ENCODE data around the gene CFD. TPM values are rescaled to one million over a fixed set of nuclear protein-coding genes. Genes with fewer than 3 reads are reported as not detected.
"Not testable (repeated sequence)": the region's sequence is repeated elsewhere in the genome, so short reads cannot be mapped to it uniquely, and the experiment has no call there.

CFD gene
- total and polyA plus RNA-seq, 5 donors = 221 to 869 (median 388) TPM

DNA sequence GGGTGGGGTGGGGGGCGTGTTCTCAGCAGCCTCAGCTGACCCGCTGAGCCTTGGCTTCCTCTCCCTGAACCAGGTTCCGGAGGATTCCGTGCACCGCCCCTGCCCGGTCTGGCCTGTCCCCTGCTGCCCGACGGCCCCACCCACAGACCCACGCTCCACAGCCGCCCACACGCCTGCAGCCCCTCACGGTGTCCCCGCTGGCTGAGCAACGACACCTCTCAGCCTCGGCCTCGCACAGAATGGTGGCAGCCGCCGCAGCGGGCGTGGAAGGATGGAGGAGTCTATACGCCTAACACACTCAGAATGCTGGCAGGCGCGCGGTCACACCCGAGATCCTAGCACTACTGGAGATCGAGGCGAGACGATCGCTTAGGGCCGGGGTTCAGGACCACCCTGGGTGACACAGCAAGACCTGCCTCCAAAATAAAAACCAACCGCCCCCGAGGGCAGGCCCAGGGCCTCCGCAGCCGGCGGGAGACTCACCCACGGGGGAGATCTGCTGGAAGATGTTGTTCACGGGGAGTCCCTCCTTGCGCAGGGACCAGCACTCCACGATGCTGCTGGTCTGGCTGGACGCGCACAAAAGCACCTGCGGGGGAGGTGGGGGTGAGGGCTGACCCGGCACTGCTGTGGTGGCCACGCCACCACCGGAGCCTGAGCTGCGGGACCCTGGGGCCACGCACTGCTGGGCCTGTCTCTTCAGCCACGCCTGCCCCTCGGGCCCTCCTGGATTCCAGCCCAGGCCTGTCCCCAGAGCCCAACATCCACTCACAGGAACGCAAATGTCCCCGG is 25.2 kb downstream of the CFD start:
- Histone ChIP-seq H3K9me3 (ENCODE audit: control insufficient read depth, low read length) (no peaks in the 10 kb centered on the region), H3K4me3 (ENCODE audit: low read length) (no peak overlapping the region), H3K27me3 (ENCODE audit: control insufficient read depth, insufficient read depth) (no peaks in the 10 kb centered on the region), H3K27ac (ENCODE audit: low read length) (no peak overlapping the region), H3K4me1 (ENCODE audit: control insufficient read depth, insufficient read depth, low read length) (no peaks in the 10 kb centered on the region)
- WGBS = 93% methylated on average over 51 of the region's 51 CpGs
- intact Hi-C loops (cut with DNase I) = no loop called here
- ATAC-seq = no peak
- peak in 2 of 3 donors; percentile 41 to 49 for DNase-seq

DNA sequence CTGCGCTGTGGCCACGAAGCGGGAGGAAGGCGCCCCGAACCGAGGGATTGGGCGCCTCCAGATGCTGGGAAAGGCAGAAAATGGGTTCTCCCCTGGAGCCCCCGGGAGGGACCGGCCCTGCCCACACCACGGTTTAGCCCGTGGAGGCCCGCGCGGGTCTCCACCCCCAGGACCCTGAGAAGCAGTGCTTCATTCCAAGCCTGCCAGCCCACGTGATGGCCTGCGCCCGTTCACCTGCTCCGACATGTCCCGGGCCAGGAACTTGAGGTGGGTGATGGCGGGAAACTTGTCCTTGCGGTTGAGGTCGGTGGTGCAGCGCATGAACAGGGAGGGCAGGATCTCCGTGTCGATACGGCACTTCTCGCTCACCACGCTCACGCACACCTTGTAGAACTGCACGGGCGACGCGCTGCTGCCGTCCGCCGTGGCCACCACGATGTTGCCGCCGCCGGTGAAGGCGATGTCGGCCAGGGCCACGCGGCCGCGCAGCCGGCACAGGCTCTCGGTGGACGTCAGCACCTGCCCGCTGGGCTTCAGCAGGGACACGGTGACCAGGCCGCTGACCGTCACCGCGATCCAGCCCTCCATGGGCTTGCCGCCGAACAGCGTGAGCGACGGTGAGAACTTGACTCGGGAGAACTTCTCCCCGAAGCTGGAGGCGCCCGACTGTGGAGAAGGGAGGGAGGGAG is 26.2 kb downstream of the CFD start:
- Histone ChIP-seq H3K9me3 (ENCODE audit: control insufficient read depth, low read length) (no peaks in the 10 kb centered on the region), H3K27me3 (ENCODE audit: control insufficient read depth, insufficient read depth) (no peaks in the 10 kb centered on the region), H3K4me1 (ENCODE audit: control insufficient read depth, insufficient read depth, low read length) (no peaks in the 10 kb centered on the region), H3K27ac (ENCODE audit: low read length) (no peak overlapping the region), H3K4me3 (ENCODE audit: low read length) (no peak overlapping the region)
- WGBS = 96% methylated on average over 64 of the region's 64 CpGs
- no peak for ATAC-seq
- intact Hi-C loops (cut with DNase I) = no loop called here
- DNase-seq = peak in 1 of 3 donors; percentile 46

DNA sequence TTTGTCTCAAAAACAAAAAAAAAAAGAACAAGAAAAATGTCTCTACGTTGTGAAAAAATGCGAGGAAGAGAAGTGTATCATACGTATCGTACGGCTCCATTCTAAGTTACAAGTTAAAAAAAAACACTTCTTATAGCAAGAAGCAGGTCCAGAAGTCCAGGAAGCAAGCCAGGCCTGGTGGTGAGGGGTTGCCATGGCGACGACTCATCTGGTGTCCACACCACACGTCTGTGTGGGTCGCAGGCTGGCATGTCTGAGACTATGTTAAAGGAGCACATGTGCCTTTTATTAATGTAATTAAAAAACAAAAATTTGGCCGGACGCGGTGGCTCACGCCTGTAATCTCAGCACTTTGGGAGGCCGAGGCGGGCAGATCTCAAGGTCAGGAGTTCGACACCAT is 27.6 kb downstream of the CFD start:
- intact Hi-C loops (cut with DNase I) = no loop called here
- Histone ChIP-seq H3K27me3 (ENCODE audit: control insufficient read depth, insufficient read depth) (no peaks in the 10 kb centered on the region), H3K27ac (ENCODE audit: low read length) (no peak overlapping the region), H3K4me3 (ENCODE audit: low read length) (no peak overlapping the region), H3K9me3 (ENCODE audit: control insufficient read depth, low read length) (no peaks in the 10 kb centered on the region), H3K4me1 (ENCODE audit: control insufficient read depth, insufficient read depth, low read length) (no peaks in the 10 kb centered on the region)
- WGBS = 78% methylated on average over 16 of the region's 16 CpGs
- ATAC-seq (no peak), DNase-seq (no peak)

DNA sequence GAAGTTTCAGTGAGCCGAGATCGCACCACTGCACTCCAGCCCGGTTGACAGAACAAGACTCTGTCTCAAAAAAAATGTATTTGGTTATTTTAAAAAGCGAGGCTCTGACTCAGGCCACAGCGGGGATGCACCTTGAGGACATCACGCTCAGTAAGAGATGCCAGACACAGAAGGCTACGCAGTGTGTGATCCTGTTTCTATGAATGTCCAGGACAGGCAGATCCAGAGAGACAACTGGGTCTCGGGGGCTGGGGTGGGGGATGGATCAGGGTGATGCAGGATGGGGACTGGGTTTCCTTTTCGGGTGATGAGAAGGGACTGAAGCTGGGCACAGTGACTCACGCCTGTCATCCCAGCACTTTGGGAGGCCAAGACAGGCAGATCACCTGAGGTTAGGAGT is 28.1 kb downstream of the CFD start:
- 96% methylated on average over 10 of the region's 10 CpGs for WGBS
- Histone ChIP-seq H3K27ac (ENCODE audit: low read length) (no peak overlapping the region), H3K4me1 (ENCODE audit: control insufficient read depth, insufficient read depth, low read length) (no peaks in the 10 kb centered on the region), H3K27me3 (ENCODE audit: control insufficient read depth, insufficient read depth) (no peaks in the 10 kb centered on the region), H3K4me3 (ENCODE audit: low read length) (no peak overlapping the region), H3K9me3 (ENCODE audit: control insufficient read depth, low read length) (no peaks in the 10 kb centered on the region)
- intact Hi-C loops (cut with DNase I) = no loop called here
- no peak for DNase-seq
- no peak for ATAC-seq

DNA sequence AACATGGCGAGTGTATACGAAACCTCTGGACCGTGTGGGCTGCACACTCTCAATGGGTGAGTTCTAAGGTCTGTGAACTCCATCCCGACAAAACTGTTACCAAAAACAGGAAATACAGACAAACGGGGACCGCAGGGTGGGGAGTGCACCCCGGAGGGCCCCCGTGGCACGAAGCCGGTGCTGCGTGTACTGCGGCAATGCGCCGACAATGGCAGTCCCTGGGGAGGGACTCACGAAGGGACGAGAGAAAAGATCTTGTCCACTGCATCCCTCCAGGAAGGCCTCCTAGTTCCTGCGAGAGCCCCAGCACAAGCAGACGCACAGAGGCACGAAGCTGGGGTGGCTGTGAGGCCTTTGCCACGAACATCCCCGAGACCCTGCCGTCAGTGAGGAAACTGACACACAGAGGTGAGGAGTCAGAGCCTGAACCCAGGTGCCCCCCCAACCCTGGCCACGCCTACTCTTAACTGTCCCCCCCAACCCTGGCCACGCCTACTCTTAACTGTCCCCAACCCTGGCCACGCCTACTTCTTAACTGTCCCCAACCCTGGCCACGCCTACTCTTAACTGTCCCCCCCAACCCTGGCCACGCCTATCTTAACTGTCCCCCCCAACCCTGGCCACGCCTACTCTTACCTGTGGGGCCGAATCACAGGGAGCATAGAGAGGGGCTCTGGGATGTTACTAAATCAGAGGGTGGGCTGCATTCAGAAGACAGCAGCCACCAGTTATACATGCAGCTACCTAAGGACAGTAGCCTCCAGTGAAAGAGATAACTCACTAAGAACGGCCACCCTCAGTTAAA is 29.3 kb downstream of the CFD start:
- H3K9me3 ChIP-seq (ENCODE audit: control insufficient read depth, low read length) = no peaks in the 10 kb centered on the region
- peak in 1 of 3 donors; percentile 50 for DNase-seq
- ATAC-seq = no peak
- no peak overlapping the region for H3K27ac ChIP-seq (ENCODE audit: low read length)
- intact Hi-C loops (cut with DNase I) = no loop called here
- H3K27me3 ChIP-seq (ENCODE audit: control insufficient read depth, insufficient read depth) = no peaks in the 10 kb centered on the region
- WGBS = 92% methylated on average over 30 of the region's 30 CpGs
- H3K4me3 ChIP-seq (ENCODE audit: low read length) = no peak overlapping the region
- H3K4me1 ChIP-seq (ENCODE audit: control insufficient read depth, insufficient read depth, low read length) = no peaks in the 10 kb centered on the region

DNA sequence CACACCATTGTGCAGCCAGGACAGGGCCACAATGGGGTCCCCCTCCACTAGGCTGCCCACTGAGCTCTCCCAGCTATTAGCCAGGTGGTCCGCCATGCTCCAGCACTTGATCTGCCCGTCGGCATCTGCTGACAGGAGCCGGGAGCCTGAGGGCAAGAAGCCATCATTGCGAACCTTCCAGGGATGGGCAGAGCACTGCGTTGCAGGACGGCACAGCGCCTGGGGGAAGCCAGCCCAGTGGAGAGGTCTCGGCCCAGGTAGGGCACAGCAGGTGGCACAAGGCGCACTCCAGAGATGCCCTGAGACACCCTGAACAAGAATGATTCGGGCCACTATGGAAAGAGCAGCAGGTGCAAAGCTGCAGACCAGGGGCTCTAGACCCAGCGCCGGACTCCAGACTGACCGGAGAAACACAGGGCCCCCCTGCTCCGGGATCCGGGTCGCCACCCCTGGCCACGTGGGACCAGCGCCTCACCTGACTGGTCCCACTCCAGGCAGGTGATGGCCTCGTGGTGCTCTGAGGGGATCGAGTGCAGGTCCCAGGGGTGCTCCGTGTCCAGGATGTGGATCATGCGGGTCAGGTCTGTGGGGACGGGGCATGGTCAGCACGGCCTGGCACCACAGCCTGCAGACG is 30.3 kb downstream of the CFD start:
- intact Hi-C loops (cut with DNase I) = no loop called here
- no peaks in the 10 kb centered on the region for H3K27me3 ChIP-seq (ENCODE audit: control insufficient read depth, insufficient read depth)
- ATAC-seq (no peak), DNase-seq (peak in 1 of 3 donors; percentile 56)
- WGBS = 92% methylated on average over 26 of the region's 26 CpGs
- no peaks in the 10 kb centered on the region for H3K4me1 ChIP-seq (ENCODE audit: control insufficient read depth, insufficient read depth, low read length)
- H3K27ac ChIP-seq (ENCODE audit: low read length) = no peak overlapping the region
- H3K4me3 ChIP-seq (ENCODE audit: low read length) = no peak overlapping the region
- H3K9me3 ChIP-seq (ENCODE audit: control insufficient read depth, low read length) = no peaks in the 10 kb centered on the region

DNA sequence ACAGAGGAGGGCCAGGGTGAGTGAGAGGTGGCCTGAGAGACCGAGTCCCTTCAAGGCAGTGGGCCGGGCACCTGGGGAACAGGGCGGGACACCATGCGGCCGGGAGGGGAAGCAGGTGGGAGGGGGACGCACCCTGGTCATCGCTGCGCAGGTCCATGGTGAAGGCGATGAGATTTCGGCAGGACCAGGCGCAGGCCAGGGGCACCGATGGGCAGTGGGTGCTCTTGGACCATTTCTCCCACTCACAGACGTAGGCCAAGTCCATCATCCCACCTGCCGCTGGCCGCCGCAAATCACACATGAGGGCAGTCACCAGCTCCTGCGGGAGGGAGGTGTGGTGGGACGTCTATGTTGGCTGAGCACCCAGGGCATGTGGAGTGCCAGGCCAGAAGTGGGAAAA is 31.4 kb downstream of the CFD start:
- no peak for ATAC-seq
- peak in 1 of 3 donors; percentile 56 for DNase-seq
- WGBS = 86% methylated on average over 18 of the region's 18 CpGs
- no peaks in the 10 kb centered on the region for H3K4me1 ChIP-seq (ENCODE audit: control insufficient read depth, insufficient read depth, low read length)
- intact Hi-C loops (cut with DNase I) = no loop called here
- H3K4me3 ChIP-seq (ENCODE audit: low read length) = no peak overlapping the region
- no peaks in the 10 kb centered on the region for H3K27me3 ChIP-seq (ENCODE audit: control insufficient read depth, insufficient read depth)
- H3K9me3 ChIP-seq (ENCODE audit: control insufficient read depth, low read length) = no peaks in the 10 kb centered on the region
- no peak overlapping the region for H3K27ac ChIP-seq (ENCODE audit: low read length)

DNA sequence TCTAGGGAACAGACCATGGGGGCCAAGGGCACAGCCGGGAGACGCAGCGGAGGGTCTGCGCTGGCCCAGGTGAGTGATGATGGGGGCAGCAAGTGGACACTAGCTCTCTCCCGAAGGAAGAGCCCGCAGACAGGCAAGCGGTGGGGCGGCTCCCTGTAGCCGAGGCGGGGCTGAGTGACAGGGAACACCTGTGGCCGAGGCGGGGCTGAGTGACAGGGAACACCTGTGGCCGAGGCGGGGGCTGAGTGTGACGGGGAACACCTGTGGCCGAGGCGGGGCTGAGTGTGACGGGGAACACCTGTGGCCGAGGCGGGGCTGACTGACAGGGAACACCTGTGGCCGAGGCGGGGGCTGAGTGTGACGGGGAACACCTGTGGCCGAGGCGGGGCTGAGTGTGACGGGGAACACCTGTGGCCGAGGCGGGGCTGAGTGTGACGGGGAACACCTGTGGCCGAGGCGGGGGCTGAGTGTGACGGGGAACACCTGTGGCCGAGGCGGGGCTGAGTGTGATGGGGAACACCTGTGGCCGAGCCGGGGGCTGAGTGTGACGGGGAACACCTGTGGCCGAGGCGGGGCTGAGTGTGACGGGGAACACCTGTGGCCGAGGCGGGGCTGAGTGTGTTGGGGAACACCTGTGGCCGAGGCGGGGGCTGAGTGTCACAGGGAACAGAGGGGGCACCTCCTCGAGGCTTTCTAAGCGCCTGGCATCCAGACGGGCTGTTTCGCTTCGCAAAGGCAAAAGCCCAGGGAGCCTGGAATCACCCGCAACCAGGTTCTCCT is 32.1 kb downstream of the CFD start:
- ATAC-seq; H3K9me3 ChIP-seq (ENCODE audit: control insufficient read depth, low read length); H3K27me3 ChIP-seq (ENCODE audit: control insufficient read depth, insufficient read depth); H3K27ac ChIP-seq (ENCODE audit: low read length); intact Hi-C loops (cut with DNase I); H3K4me1 ChIP-seq (ENCODE audit: control insufficient read depth, insufficient read depth, low read length): not testable (repeated sequence)
- DNase-seq = peak in 1 of 3 donors; percentile 58
- peak overlapping the region; percentile 89 for H3K4me3 ChIP-seq (ENCODE audit: low read length)
- WGBS = 77% methylated on average over 48 of the region's 50 CpGs

DNA sequence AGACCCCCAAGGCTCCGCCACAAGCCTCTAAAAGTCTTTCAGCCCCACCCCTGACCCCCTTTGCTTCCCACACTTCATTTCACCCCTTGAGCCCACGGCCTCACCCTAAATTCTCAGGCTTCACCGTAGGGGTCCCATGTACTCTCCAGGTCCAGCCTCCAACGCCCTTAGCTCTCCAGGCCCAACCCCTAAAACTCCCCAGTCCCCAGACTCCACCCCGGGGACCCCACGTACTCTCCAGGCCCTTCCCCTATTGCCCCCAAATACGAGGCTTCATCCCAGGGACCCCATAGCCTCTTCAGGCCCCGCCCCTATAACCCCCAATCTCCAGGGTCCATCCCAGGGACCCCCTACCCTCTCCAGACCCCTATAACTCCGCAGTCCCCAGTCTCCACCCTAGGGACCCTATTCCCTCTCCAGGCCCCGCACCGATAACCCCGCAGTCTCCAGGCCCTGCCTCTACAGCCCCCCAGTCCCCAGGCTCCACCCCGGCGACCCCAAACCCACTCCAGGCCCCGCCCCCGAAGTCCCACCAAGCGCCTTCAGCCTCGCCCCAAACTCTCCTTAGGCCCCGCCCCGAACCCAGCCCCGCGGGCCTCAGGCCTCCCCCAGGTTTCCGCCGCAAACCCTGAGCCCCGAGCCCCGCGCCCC is 32.9 kb downstream of the CFD start:
- H3K27me3 ChIP-seq (ENCODE audit: control insufficient read depth, insufficient read depth) = no peaks in the 10 kb centered on the region
- no peaks in the 10 kb centered on the region for H3K4me1 ChIP-seq (ENCODE audit: control insufficient read depth, insufficient read depth, low read length)
- no peaks in the 10 kb centered on the region for H3K9me3 ChIP-seq (ENCODE audit: control insufficient read depth, low read length)
- intact Hi-C loops (cut with DNase I) = no loop called here
- DNase-seq (peak in 1 of 3 donors; percentile 54), ATAC-seq (peak; percentile 4 to 5)
- peak overlapping the region; percentile 89 for H3K4me3 ChIP-seq (ENCODE audit: low read length)
- peak overlapping the region; percentile 10 for H3K27ac ChIP-seq (ENCODE audit: low read length)
- WGBS = 5% methylated on average over 26 of the region's 27 CpGs

Measured in right cardiac atrium (tissue), 5 donors.